Ishikawa (cell line): ENCODE results near the gene KIF20B.

ENCODE experiments used
- CEBPB ChIP-seq: IDR thresholded peaks from 2 replicates; pipeline ENCODE4 v1.6.1; 2012
- EGR1 ChIP-seq: IDR thresholded peaks from 2 replicates; pipeline ENCODE4 v1.6.1; 2012
- EP300 ChIP-seq: IDR thresholded peaks from 2 replicates; pipeline ENCODE4 v1.6.1; 2012; ENCODE audit warnings: borderline replicate concordance
- RAD21 ChIP-seq: IDR thresholded peaks from 2 replicates; pipeline ENCODE4 v1.6.1; 2012; ENCODE audit warnings: low read depth
- TAF1 ChIP-seq: IDR thresholded peaks from 2 replicates; pipeline ENCODE4 v1.6.1; 2012; ENCODE audit warnings: low read depth, mild to moderate bottlenecking
- TEAD4 ChIP-seq: IDR thresholded peaks from 2 replicates; pipeline ENCODE4 v1.6.1; 2012
- YY1 ChIP-seq: IDR thresholded peaks from 2 replicates; pipeline ENCODE4 v1.6.1; 2012; ENCODE audit warnings: low read depth
- ZBTB7A ChIP-seq: IDR thresholded peaks from 2 replicates; pipeline ENCODE4 v1.6.1; 2012; ENCODE audit warnings: low read depth
- TF ChIP-seq, protein P1 (sequence below): IDR thresholded peaks from 2 replicates; pipeline ENCODE4 v1.6.1; 2012
- TF ChIP-seq, protein P2 (sequence below): IDR thresholded peaks from 2 replicates; pipeline ENCODE4 v1.6.1; 2012; ENCODE audit warnings: low read depth, mild to moderate bottlenecking

- TF ChIP-seq EP300: no peak
- no peak for TF ChIP-seq ZBTB7A
- no peak for TF ChIP-seq TAF1
- no peak for TF ChIP-seq RAD21
- TF ChIP-seq, protein P1, sequence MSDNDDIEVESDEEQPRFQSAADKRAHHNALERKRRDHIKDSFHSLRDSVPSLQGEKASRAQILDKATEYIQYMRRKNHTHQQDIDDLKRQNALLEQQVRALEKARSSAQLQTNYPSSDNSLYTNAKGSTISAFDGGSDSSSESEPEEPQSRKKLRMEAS: no peak
- TF ChIP-seq, protein P2, sequence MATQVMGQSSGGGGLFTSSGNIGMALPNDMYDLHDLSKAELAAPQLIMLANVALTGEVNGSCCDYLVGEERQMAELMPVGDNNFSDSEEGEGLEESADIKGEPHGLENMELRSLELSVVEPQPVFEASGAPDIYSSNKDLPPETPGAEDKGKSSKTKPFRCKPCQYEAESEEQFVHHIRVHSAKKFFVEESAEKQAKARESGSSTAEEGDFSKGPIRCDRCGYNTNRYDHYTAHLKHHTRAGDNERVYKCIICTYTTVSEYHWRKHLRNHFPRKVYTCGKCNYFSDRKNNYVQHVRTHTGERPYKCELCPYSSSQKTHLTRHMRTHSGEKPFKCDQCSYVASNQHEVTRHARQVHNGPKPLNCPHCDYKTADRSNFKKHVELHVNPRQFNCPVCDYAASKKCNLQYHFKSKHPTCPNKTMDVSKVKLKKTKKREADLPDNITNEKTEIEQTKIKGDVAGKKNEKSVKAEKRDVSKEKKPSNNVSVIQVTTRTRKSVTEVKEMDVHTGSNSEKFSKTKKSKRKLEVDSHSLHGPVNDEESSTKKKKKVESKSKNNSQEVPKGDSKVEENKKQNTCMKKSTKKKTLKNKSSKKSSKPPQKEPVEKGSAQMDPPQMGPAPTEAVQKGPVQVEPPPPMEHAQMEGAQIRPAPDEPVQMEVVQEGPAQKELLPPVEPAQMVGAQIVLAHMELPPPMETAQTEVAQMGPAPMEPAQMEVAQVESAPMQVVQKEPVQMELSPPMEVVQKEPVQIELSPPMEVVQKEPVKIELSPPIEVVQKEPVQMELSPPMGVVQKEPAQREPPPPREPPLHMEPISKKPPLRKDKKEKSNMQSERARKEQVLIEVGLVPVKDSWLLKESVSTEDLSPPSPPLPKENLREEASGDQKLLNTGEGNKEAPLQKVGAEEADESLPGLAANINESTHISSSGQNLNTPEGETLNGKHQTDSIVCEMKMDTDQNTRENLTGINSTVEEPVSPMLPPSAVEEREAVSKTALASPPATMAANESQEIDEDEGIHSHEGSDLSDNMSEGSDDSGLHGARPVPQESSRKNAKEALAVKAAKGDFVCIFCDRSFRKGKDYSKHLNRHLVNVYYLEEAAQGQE: no peak
- no peak for TF ChIP-seq CEBPB
- no peak for TF ChIP-seq YY1
- TF ChIP-seq TEAD4: no peak
- no peak for TF ChIP-seq EGR1
Measured at GRCh38 chr10:89738551-89739209, 37.3 kb downstream of the KIF20B start.
